SK-N-SH (cell line): ENCODE data around the gene RGS6.

ENCODE experiments used
- CTCF ChIP-seq: fragments of 200-600 bp; sonication (generic); IDR thresholded peaks from 2 replicates; pipeline ENCODE4 v1.6.1; 2017; ENCODE audit warnings: antibody characterized with exemption, mild to moderate bottlenecking, moderate library complexity
- FOSL2 ChIP-seq: IDR thresholded peaks from 2 replicates; pipeline ENCODE4 v1.4.0; 2012; ENCODE audit warnings: low read depth, mild to moderate bottlenecking, moderate library complexity, borderline replicate concordance
- MXI1 ChIP-seq: IDR thresholded peaks from 2 replicates; pipeline ENCODE4 v1.6.1; 2012; ENCODE audit warnings: mild to moderate bottlenecking, low read depth, low read length, improper control_type of control experiment
- NFIC ChIP-seq: IDR thresholded peaks from 2 replicates; pipeline ENCODE4 v1.4.0; 2012; ENCODE audit warnings: borderline replicate concordance
- NRF1 ChIP-seq: IDR thresholded peaks from 2 replicates; pipeline ENCODE4 v1.6.1; 2012; ENCODE audit warnings: low read depth, mild to moderate bottlenecking, low read length
- PBX3 ChIP-seq: IDR thresholded peaks from 2 replicates; pipeline ENCODE4; 2012
- RAD21 ChIP-seq: IDR thresholded peaks from 2 replicates; pipeline ENCODE4 v1.6.1; 2012; ENCODE audit warnings: mild to moderate bottlenecking, low read length
- RCOR1 ChIP-seq: fragments of 150-350 bp; IDR thresholded peaks from 2 replicates; pipeline ENCODE4 v1.6.1; 2017; ENCODE audit warnings: antibody characterized with exemption, low read length

DNA sequence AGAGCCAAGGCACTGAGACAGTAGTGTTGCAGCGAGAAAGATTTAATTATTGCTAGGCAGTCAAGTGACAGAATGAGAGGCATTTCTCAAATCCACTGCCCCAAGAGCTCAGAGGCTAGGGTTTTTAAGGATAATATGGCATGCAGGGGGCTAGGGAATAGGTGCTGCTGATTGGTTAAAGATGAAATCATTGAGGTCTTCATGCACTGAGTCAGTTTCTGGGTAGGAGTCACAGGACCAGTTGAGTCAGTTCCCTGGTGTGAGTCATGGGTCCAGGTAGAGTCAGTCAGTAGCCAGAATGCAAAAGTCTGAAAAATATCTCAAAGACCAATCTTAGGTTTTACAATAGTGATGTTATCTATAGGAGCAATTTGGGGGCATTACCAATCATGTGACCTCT lies 323.8 kb downstream of the RGS6 start:
- TF ChIP-seq CTCF (no peak), MXI1 (no peak), NRF1 (no peak), FOSL2 (no peak), RCOR1 (no peak), PBX3 (no peak), NFIC (no peak), RAD21 (no peak)
